Nephron (organoid): ENCODE measurements around the gene PGAM2.

Source experiments
- H3K27ac Mint-ChIP-seq, 3 experiments: 2 replicates each; pipeline ENCODE4 v1.8.0; 2020; ENCODE audit warnings: mixed read lengths in 3 of 3, mild to moderate bottlenecking in 2 of 3, moderate library complexity in 1 of 3
- H3K27me3 Mint-ChIP-seq: 2 replicates; pipeline ENCODE4 v1.8.0; 2021; ENCODE audit warnings: low read depth, mild to moderate bottlenecking, moderate library complexity, mixed read lengths
- H3K36me3 Mint-ChIP-seq: 2 replicates; pipeline ENCODE4 v1.8.0; 2020; ENCODE audit warnings: low read depth, mixed read lengths
- H3K4me1 Mint-ChIP-seq: 2 replicates; pipeline ENCODE4 v1.8.0; 2020; ENCODE audit warnings: mixed read lengths
- H3K4me3 Mint-ChIP-seq, 3 experiments: 2 replicates each; pipeline ENCODE4 v1.8.0; 2020; ENCODE audit warnings: mild to moderate bottlenecking in 3 of 3, mixed read lengths in 3 of 3, moderate library complexity in 2 of 3
- H3K9me3 Mint-ChIP-seq: 2 replicates; pipeline ENCODE4 v1.8.0; 2020; ENCODE audit warnings: mixed read lengths
- CTCF ChIP-seq, 3 experiments: fragments of 200-600 bp; sonication (generic); IDR thresholded peaks; one replicate each; pipeline ENCODE4 v1.5.0; 2021; ENCODE audit warnings: antibody characterized with exemption in 3 of 3; ENCODE audit not compliant: unreplicated experiment in 3 of 3

Gene PGAM2

DNA sequence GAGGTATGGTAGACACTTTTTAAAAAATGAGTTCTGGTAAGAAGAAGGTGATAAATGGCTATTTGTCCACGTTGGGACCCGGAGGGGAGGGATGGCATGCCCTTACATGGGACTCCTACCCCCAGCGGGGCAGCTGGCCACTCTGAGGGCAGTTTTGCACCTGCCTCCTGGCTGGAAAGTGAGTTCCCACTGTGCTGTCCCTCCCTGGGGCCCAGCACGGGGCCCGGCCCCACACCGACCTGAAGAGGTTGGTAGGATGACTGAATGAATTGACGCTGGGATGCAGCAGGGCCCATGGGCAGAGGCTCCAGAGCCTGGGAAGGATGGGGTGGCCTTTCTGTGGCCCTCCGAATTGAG lies 38.2 kb upstream of the PGAM2 start:
- peak overlapping the region; percentile 62 to 82 (median 73) for H3K27ac Mint-ChIP-seq
- H3K9me3 Mint-ChIP-seq = no peaks in the 10 kb centered on the region
- H3K4me3 Mint-ChIP-seq = peak overlapping the region; percentile 79 to 87 (median 81)
- H3K27me3 Mint-ChIP-seq = peaks cover 5% of the 10 kb centered on the region
- H3K36me3 Mint-ChIP-seq = no peaks in the 10 kb centered on the region
- no peak for TF ChIP-seq CTCF (IDR thresholded peaks at IDR 0.05; ENCODE audit: unreplicated experiment in 3 of 3)
- H3K4me1 Mint-ChIP-seq = peaks cover 42% of the 10 kb centered on the region

GRCh38 chr7:44102846-44103565 lies 37.6 kb upstream of the PGAM2 start:
- Mint-ChIP-seq H3K9me3 (no peaks in the 10 kb centered on the region), H3K4me3 (peak overlapping the region; percentile 79 to 87 (median 81)), H3K4me1 (peaks cover 42% of the 10 kb centered on the region), H3K27ac (peak overlapping the region; percentile 62 to 82 (median 79)), H3K36me3 (no peaks in the 10 kb centered on the region), H3K27me3 (peaks cover 5% of the 10 kb centered on the region)
- TF ChIP-seq CTCF (IDR thresholded peaks at IDR 0.05; ENCODE audit: unreplicated experiment in 3 of 3) = no peak

DNA sequence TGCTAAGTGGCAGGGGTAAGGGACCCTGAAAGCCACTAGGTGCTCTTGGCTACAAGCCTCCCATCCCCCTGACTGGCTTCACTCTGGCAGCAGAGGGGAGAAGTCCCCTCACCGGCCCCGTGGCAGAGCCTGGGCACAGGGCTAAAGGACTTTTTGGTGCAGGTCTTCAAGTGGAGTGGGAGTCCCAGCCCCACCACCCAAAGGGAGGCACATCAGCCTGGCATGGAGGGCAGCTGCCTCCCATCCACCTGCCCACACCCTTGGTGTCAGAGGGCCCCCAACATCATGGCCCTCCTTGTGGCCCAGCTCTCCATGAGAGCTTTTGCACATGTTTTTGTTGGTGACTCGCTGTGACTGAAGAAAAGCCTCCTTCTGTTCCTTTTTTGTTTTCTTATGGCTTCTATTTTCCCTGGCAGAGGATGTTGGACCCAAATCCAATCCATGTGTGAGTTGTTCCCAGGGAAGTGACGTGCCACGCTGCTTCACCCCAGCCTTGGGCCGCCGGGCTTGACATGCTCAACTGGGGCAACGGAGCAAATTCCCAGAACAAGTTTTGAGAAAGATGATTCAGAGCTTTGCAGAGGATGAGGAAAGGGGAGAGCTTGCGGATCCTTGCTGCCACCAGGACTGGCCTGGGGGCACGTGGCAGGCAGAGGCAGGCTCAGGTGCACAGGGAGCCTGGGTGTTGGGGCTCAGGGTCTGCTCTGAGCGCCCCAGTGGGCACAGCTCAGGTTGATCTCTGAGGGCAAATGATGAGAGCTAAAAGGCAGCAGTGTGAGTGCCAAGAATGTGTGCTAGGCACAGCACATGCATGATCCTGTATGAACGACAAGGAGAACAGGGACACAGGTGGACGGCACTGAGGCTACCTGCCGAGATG lies 36.8 kb upstream of the PGAM2 start:
- Mint-ChIP-seq H3K27me3 (peaks cover 9% of the 10 kb centered on the region), H3K4me3 (peak overlapping the region; percentile 75 to 87 (median 79)), H3K4me1 (peaks cover 44% of the 10 kb centered on the region), H3K9me3 (no peaks in the 10 kb centered on the region), H3K27ac (peak overlapping the region; percentile 62 to 82 (median 79)), H3K36me3 (no peaks in the 10 kb centered on the region)
- no peak for TF ChIP-seq CTCF (IDR thresholded peaks at IDR 0.05; ENCODE audit: unreplicated experiment in 3 of 3)

DNA sequence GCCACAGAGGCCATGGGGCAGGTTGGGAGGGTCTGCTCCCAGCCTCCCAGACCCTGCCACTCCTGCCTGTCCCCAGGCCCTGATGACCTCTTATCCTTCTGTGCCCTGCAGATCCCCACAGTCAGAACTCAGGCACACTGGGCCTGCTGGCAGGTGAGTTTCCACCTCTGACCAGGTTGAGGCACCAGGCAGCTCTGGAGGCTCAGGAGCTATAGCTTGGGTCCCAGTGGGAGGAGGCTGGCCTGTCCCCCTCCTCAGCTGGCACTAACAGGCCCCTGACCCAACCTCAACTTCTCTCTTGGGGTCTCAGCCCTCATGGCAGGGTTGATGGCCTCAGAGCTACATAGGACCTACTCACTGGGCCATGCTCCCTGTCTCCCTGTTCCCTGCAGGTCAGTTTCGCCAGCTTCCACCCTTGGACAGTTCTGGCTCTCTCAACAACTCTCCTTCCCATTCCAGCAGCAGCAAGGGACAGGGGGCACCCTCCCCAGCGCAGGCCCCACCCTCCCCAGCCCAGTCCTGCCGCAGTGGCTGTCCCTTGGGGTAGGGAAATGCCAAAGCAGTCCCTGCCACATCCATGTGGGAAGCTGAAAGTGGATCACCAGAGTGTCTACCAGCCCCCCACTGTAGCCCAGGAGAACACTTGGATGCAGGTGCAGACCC lies 36.1 kb upstream of the PGAM2 start:
- peak overlapping the region in 2 of 3 experiments; percentile 41 to 77 for H3K4me3 Mint-ChIP-seq
- peaks cover 46% of the 10 kb centered on the region for H3K4me1 Mint-ChIP-seq
- TF ChIP-seq CTCF (IDR thresholded peaks at IDR 0.05; ENCODE audit: unreplicated experiment in 3 of 3) = no peak
- no peaks in the 10 kb centered on the region for H3K36me3 Mint-ChIP-seq
- peak overlapping the region; percentile 95 to 97 (median 97) for H3K27ac Mint-ChIP-seq
- no peaks in the 10 kb centered on the region for H3K9me3 Mint-ChIP-seq
- H3K27me3 Mint-ChIP-seq = peaks cover 10% of the 10 kb centered on the region

GRCh38 chr7:44100458-44101302 lies 35.3 kb upstream of the PGAM2 start:
- peaks cover 10% of the 10 kb centered on the region for H3K27me3 Mint-ChIP-seq
- peak overlapping the region; percentile 42 to 77 (median 46) for H3K4me3 Mint-ChIP-seq
- H3K36me3 Mint-ChIP-seq = no peaks in the 10 kb centered on the region
- no peak for TF ChIP-seq CTCF (IDR thresholded peaks at IDR 0.05; ENCODE audit: unreplicated experiment in 3 of 3)
- no peaks in the 10 kb centered on the region for H3K9me3 Mint-ChIP-seq
- H3K4me1 Mint-ChIP-seq = peaks cover 41% of the 10 kb centered on the region
- peak overlapping the region; percentile 95 to 97 (median 97) for H3K27ac Mint-ChIP-seq
